Upper lobe of left lung (tissue), 4 donors: Measurements from ENCODE around the gene LRP1B.

Experiments used
- EP300 ChIP-seq, 4 donors: sonication (generic); formaldehyde crosslinking; IDR thresholded peaks; one replicate each; pipeline ENCODE4 v1.5.1; 2017; ENCODE audit warnings: antibody characterized with exemption in 4 of 4, control low read depth in 2 of 4
- POLR2A ChIP-seq, 4 donors: fragments of 450-650 bp; IDR thresholded peaks; one replicate each; pipeline ENCODE4 v1.5.1; 2016 to 2017; ENCODE audit warnings: antibody characterized with exemption in 4 of 4, mild to moderate bottlenecking in 2 of 4
- POLR2AphosphoS5 ChIP-seq, 2 donors: sonication (generic); formaldehyde crosslinking; IDR thresholded peaks; one replicate each; pipeline ENCODE4 v1.5.1; 2017; ENCODE audit warnings: antibody characterized with exemption in 2 of 2
- TF ChIP-seq, protein P1 (sequence below), 6 experiments: fragments of 450-650 bp in 4 of 6; fragments of 200-600 bp in 2 of 6; sonication (generic) in 2 of 6; IDR thresholded peaks; one replicate each; pipeline ENCODE4 v1.5.1; 2016 to 2019; ENCODE audit warnings: antibody characterized with exemption in 6 of 6

DNA sequence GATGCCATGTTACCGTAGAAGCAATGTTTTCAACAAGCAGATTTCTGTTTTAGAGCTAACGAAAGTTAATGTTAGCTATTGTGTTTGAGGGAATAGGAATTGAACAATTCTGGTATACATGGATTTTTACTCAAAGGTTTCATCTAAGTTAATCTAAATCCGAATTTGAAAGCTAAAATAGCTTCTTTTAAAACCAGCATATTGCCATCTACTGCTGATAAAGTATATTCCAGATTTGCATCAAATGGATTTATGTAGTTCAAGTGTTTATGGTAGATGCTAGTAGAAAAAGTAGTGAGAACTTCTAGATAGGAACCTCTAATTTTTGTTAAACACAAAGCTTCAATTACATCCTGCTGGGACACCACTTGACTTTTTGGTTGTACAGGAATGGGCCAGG, 1781.1 kb downstream of the LRP1B start:
- TF ChIP-seq, protein P1, sequence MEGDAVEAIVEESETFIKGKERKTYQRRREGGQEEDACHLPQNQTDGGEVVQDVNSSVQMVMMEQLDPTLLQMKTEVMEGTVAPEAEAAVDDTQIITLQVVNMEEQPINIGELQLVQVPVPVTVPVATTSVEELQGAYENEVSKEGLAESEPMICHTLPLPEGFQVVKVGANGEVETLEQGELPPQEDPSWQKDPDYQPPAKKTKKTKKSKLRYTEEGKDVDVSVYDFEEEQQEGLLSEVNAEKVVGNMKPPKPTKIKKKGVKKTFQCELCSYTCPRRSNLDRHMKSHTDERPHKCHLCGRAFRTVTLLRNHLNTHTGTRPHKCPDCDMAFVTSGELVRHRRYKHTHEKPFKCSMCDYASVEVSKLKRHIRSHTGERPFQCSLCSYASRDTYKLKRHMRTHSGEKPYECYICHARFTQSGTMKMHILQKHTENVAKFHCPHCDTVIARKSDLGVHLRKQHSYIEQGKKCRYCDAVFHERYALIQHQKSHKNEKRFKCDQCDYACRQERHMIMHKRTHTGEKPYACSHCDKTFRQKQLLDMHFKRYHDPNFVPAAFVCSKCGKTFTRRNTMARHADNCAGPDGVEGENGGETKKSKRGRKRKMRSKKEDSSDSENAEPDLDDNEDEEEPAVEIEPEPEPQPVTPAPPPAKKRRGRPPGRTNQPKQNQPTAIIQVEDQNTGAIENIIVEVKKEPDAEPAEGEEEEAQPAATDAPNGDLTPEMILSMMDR (IDR thresholded peaks at IDR 0.05), result no peak
- TF ChIP-seq POLR2A (IDR thresholded peaks at IDR 0.05) (no peak), EP300 (IDR thresholded peaks at IDR 0.05) (no peak), POLR2AphosphoS5 (IDR thresholded peaks at IDR 0.05) (no peak)
